Measurements from ENCODE around the gene SAPCD2. TPM values are rescaled to one million over a fixed set of nuclear protein-coding genes. Genes with fewer than 3 reads are reported as not detected.
"Not testable (repeated sequence)": the region's sequence is repeated elsewhere in the genome, so short reads cannot be mapped to it uniquely, and the experiment has no call there.

SAPCD2 gene
- total RNA-seq, 1 donor from 2014 or later, result 5.3 TPM

DNA sequence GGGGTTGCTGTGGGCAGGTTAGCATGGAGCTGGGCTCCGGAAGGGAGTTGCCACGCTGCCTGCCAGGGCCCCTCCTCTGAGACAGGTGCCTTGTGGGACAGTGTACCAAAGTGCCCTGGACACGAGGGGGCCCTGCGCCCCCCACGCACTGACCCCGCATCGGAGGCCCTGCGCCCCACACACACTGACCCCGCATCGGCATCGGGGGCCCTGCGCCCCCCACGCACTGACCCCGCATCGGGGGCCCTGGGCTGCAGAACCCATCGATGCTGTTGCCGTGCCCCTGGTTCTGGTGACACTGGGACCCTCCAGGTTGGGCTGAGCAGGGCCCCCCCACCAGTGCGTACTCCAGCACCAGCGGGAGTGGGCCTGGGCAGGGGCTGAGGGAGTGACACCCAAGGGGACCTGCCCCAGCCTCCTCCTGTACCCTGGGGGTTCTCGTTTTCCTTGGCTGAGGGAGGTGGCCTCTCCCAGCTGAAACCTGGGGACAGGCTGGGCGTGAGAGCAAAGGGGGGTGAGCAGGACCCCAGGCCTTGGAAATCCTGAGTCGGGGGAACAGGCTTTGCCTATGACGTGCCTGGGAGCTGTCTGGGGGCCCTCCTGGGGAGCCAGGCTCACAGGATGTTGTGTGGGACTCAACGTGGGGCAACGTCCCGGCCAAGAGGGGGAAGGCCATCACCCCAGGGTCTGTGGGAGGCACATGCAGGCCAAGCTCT, 6.9 kb downstream of the SAPCD2 start:
- TF ChIP-seq, protein P1, sequence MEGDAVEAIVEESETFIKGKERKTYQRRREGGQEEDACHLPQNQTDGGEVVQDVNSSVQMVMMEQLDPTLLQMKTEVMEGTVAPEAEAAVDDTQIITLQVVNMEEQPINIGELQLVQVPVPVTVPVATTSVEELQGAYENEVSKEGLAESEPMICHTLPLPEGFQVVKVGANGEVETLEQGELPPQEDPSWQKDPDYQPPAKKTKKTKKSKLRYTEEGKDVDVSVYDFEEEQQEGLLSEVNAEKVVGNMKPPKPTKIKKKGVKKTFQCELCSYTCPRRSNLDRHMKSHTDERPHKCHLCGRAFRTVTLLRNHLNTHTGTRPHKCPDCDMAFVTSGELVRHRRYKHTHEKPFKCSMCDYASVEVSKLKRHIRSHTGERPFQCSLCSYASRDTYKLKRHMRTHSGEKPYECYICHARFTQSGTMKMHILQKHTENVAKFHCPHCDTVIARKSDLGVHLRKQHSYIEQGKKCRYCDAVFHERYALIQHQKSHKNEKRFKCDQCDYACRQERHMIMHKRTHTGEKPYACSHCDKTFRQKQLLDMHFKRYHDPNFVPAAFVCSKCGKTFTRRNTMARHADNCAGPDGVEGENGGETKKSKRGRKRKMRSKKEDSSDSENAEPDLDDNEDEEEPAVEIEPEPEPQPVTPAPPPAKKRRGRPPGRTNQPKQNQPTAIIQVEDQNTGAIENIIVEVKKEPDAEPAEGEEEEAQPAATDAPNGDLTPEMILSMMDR (IDR thresholded peaks at IDR 0.05; ENCODE audit: insufficient read depth, low read length, poor library complexity, severe bottlenecking), result no peak
- no peaks in the 10 kb centered on the region for H3K36me3 ChIP-seq (ENCODE audit: control insufficient read depth, insufficient read depth, low read length)
- H3K27me3 ChIP-seq (ENCODE audit: control insufficient read depth, insufficient read depth, low read length), result no peaks in the 10 kb centered on the region
- no peak overlapping the region for H3K4me3 ChIP-seq (ENCODE audit: low read depth, low read length)
- no peak for DNase-seq (ENCODE audit: low read depth)

DNA sequence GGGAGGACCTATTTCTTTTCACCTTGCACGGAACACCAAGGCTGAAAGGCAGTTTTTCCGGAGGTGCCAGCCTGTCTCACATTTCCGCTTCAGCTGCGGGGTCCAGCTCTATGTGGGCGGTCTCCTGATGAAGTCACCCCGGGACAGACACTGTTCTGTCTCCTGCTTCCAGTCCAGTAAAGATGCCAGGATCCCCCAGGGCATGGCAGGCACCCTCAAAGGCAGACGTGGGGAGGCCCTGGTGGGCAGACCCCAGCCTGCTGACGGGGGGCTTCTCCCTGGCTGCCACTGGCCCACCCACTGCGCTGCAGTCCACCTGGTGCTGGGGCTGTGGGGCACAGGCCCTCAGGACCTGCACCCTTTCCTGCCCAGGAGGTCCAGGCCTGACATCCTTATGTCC, 7.6 kb downstream of the SAPCD2 start:
- H3K36me3 ChIP-seq (ENCODE audit: control insufficient read depth, insufficient read depth, low read length); DNase-seq (ENCODE audit: low read depth); H3K27me3 ChIP-seq (ENCODE audit: control insufficient read depth, insufficient read depth, low read length); H3K4me3 ChIP-seq (ENCODE audit: low read depth, low read length): not testable (repeated sequence)

DNA sequence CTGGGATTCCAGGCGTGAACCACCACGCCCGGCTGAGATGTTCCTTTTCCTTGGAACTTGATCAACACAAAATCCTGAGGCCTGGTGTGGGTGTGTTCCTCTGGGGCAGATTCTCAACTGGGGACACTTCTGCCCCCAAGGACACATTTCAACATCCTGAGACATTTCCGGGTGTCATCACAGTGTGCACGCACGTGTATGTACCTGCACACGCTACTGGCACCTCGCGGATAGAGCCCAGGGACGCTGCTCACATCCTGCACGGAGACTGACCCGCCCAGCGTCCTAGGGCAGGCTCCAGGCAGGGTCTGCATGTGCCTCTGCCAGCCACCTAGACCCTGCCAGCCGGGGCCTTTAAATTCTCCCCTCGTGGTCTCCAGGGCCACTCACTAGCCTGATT, 8.0 kb downstream of the SAPCD2 start:
- no peaks in the 10 kb centered on the region for H3K27me3 ChIP-seq (ENCODE audit: control insufficient read depth, insufficient read depth, low read length)
- H3K4me3 ChIP-seq (ENCODE audit: low read depth, low read length), result no peak overlapping the region
- no peak for DNase-seq (ENCODE audit: low read depth)
- no peaks in the 10 kb centered on the region for H3K36me3 ChIP-seq (ENCODE audit: control insufficient read depth, insufficient read depth, low read length)
- TF ChIP-seq, protein P1 (IDR thresholded peaks at IDR 0.05; ENCODE audit: insufficient read depth, low read length, poor library complexity, severe bottlenecking), result no peak

DNA sequence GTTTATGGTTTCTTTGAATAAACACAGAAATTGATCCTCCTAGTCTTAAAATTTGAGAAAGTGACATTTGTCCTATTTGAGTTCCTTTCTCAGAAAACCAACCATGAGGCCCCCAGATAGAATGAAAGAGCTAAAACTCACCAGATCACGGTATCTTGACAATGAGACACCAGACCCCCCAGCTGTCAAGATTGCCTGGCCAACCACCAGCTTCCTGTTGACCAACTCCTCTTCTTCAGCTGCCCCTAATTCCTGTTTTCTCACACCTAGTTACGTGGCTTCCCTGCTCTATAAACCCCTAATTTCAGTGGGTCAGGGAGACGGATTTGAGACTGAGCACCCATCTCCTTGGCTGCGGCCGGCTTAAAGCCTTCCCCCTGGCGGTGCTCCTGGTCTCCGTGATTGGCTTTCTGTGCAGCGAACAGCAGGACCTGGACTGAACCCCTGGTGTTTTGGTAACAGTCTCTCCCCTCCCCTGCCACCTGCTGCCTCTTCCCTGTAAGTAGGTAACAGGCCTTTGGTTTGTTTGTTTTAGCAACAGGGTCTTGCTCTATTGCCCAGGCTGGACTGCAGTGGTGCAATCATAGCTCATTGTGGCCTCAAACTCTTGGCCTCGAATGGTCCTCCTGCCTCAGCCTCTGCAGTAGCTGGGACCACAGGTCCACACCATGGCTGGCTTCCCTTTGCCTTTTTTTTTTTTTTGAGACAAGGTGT, 11.7 kb downstream of the SAPCD2 start:
- DNase-seq (ENCODE audit: low read depth), result no peak
- Histone ChIP-seq H3K4me3 (ENCODE audit: low read depth, low read length) (no peak overlapping the region), H3K27me3 (ENCODE audit: control insufficient read depth, insufficient read depth, low read length) (peaks cover 21% of the 10 kb centered on the region), H3K36me3 (ENCODE audit: control insufficient read depth, insufficient read depth, low read length) (no peaks in the 10 kb centered on the region)
- TF ChIP-seq, protein P1 (IDR thresholded peaks at IDR 0.05; ENCODE audit: insufficient read depth, low read length, poor library complexity, severe bottlenecking), result no peak

DNA sequence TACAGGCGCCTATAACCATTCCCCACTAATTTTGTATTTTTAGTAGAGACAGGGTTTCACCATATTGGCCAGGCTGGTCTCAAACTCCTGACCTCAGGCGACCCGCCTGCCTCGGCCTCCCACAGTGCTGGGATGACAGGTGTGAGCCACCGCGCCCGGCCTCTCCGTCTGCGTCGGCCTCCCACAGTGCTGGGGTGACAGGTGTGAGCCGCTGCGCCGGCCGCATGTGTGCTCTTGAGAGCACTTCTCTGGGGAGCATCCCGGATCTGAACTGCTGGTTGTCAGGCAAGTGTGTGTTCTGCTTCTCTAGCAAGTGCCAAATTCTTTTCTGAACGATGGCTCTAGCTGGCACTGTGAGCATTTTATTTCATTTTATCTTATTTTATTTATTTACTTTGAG, 12.8 kb downstream of the SAPCD2 start:
- Histone ChIP-seq H3K27me3 (ENCODE audit: control insufficient read depth, insufficient read depth, low read length) (peaks cover 32% of the 10 kb centered on the region), H3K4me3 (ENCODE audit: low read depth, low read length) (no peak overlapping the region), H3K36me3 (ENCODE audit: control insufficient read depth, insufficient read depth, low read length) (no peaks in the 10 kb centered on the region)
- TF ChIP-seq, protein P1 (IDR thresholded peaks at IDR 0.05; ENCODE audit: insufficient read depth, low read length, poor library complexity, severe bottlenecking), result no peak
- no peak for DNase-seq (ENCODE audit: low read depth)

DNA sequence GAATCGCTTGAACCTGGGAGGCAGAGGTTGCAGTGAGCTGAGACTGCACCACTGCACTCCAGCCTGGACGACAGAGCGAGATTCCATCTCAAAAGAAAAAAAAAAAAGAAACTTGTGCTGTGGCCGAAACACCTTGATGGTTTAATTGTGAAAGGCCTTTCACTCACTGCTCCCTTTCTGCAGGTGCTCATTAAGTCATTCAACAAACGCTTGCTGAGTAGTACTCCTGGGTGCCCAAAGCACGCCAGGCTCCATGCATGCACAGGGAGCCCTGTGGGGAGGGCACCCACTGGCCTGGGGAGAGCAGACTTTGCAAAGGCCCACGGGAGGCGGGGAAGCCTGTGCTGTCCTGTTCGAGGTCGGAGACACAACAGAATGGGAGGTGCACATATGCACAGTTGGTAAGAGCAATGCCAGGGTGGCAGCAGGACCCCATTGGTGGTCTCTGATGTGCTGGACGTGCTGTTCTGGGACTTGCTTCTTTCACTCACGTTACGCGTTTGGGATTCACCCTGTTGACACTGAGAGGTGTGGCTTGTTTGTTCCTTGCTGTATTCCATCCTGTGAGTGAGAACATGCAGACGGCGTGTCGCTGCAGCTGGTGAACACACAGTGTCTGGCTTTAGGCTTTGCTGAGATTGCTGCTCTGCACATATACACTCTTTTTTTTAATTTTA, 13.5 kb downstream of the SAPCD2 start:
- Histone ChIP-seq H3K36me3 (ENCODE audit: control insufficient read depth, insufficient read depth, low read length) (no peaks in the 10 kb centered on the region), H3K27me3 (ENCODE audit: control insufficient read depth, insufficient read depth, low read length) (peaks cover 39% of the 10 kb centered on the region), H3K4me3 (ENCODE audit: low read depth, low read length) (no peak overlapping the region)
- TF ChIP-seq, protein P1 (IDR thresholded peaks at IDR 0.05; ENCODE audit: insufficient read depth, low read length, poor library complexity, severe bottlenecking), result no peak
- DNase-seq (ENCODE audit: low read depth), result no peak

Data from kidney epithelial cell (primary cell).